Eye (tissue), 1 donor: ENCODE data around the gene ARHGAP15.
A peak's percentile ranks its signal among the peaks of the same experiment; 100 is the strongest.

Experiments used
- DNase-seq: peaks from one replicate; pipeline ENCODE4 v3.0.0-alpha.2; 2015

ARHGAP15 gene

DNA sequence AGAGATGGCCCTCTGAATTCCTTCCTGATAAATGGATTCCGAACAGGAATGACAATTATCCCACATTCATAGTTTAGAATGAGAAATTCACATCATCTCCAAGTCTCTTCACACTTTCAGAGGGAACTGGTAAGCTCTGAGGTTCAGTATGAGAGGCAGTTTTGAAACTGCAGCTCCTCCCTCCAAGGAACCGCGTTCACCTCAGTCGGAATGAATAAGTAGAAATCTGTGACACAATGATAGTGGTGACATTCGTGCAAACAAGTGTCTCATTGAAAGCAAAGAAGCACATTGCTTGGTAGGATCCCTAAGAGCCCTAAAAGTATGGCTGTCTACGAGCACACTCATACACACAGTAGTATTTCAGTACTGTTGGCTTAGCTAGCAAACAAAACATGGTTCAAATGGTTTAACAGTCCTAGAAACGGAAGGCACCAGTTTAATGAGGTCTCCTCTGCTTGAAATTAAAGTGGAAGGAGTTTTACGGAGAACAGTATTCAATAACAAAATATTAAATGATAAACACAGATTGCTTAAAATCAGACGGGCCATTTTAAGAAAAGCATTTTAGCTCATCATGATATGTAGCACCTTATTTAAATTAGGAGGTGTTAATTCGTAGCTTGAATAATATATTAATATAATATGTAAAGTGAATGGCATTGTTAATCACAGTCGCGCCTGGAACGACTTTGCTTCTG is 225.0 kb downstream of the ARHGAP15 start:
- DNase-seq = no peak

DNA sequence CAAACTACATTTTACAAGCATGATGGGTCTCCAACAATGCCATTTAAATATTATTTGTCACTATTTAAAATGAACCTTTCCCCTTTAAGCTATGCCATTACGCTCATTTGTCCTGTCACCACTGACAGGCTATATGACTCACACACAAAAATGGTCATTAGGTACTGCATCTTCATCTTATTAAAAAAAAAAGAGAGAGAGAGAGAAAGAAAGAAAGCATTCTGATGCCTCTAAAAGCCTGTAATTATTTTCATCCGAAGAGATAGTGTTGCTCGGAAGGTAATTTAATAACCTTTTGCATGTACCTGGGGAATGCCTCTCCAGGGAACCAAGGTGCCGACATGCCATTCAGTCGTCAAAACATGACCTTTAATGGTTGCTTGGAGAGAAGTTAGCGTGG is 226.7 kb downstream of the ARHGAP15 start:
- no peak for DNase-seq

DNA sequence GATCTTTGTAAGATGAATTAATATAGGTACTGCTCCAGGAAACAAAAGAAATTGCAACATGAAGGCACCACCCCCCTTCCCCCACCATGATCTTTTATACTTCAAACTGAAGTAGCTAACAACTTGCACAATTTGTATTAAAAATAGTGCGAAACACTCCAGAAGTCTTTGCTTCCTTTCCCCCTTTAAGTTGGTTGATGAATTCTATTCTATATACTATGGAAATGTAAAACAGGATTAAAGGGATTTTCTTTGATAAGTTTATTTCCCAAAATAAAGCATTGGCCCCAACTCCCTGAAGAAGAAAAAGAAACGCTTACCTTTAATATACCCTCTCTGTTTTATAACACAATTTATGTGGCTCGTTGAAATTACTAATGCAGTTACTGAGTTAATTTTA is 227.1 kb downstream of the ARHGAP15 start:
- no peak for DNase-seq

DNA sequence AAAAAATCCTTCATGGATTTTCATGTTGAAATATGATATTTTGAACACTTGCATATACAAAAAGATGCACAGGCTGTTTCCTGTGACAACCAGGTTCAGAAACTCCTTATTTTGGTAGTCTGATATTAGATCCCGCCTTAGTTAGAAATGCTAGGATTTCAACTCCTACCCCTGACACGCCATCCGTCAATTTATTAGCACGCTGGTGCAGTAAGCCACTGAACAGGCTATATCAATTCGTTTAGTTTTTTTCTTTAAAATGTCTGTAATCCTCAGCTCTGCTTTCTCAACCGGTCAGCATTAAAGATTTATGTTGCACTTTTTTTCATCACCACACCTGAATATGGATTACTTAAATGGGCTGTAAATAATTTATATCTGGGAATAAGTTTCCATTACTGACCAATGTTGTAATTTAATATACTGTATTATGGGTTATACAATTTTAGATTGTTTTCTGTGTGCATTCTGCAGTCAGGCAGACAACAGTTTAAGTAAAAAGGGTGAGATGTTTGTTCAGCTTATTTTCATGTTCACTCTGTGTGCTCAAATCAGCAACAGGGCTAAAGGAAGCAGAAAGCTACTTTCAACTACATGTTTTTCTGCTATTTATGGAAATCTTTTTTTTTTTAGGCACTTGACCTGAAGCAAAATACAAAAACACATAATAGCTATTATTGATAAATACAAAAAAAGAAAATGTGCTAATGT is 227.7 kb downstream of the ARHGAP15 start:
- peak; percentile 54 for DNase-seq

DNA sequence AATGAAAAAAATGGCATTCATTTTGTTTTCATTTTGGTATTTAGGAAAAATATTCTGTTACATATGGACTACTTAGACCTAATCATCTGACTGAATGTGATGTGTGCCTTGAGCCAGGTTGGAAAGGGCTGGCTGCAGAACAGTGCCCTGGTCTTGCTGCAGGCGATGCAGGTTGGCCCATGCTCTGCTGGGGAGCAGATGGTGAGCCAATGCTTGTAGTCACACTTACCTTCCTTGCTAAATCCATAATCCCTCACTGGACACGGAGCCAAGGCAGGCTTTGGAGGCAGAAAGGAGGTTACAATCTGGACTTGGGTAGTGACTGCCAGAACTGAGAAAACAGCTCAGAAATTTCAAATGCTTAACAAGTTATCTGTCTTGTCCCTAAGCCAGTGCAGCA is 228.7 kb downstream of the ARHGAP15 start:
- DNase-seq = peak; percentile 48

DNA sequence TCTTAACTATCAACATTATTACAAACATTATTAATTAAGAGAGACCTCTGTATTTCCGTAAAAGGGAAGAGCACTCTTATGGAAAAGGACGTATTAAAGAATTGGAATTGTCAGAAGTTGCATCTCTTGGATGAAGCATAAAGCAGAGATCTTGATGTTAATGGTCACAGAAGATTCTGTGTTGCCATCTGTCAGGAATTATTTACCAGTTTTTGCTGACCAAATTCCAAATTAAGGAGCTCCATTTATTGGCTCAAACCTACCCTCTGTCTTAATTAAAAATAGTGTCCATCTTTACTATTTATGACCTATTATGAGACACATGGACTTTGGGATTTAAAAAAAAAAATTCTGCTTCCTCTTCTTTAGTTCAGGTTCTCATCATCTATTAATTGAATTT is 232.1 kb downstream of the ARHGAP15 start:
- no peak for DNase-seq

DNA sequence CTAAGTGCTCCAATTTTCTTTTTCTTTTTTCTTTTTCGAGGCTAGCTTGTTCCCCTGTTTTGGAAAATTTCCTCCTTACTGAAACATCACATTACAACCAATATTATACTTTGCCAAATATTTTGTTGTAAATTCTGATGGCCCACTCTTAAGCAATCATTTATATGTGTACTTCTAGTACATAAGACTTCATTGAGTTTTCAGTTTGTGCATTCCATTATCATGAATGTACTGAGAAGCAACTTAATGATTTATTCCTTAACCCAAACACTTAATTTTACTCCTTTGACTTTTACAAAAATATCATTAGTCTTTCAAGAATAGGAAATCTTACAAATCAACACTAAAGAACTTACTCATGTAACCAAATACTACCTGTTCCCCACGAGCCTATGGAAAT is 242.4 kb downstream of the ARHGAP15 start:
- no peak for DNase-seq

DNA sequence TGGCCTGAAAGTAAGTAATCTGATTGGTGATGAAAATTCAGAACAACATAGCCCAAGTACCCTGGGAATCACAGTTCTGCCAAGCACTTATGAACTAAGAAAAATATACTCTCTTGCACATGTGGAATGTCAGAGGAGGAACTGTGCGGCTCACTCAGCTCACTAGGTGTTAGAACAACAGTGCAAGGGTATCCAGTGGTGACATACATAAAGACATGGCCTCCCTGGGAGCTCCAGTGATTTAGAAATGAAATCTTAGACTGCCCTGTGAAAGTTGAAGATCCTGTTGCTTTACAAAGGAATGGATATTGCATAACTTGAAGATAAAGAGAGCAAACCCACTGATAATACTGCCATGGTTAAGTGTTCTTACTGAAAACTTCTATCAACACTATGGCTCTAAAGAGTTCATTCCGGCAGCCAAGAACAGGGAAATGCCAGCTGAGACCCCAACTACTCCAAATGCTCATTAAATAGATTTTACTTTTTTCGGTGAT is 246.2 kb downstream of the ARHGAP15 start:
- DNase-seq = no peak

DNA sequence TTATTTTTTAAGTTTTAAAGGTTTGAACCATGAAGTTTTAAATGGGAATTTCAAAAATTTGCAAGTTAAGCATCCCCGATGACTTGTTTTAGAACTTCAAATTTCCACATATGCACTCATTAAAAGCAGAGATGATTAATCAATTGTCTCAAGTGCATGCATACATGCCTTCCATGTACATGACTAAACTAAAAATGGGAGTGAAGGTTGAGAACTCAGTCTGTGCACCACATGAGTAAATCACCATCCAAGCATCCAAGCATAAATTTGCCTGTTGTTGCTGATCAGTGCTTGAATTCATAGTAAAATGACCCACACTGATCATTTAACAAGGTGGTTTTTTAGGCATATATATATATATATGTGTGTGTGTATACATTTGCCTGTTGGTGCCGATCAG is 249.8 kb downstream of the ARHGAP15 start:
- no peak for DNase-seq

DNA sequence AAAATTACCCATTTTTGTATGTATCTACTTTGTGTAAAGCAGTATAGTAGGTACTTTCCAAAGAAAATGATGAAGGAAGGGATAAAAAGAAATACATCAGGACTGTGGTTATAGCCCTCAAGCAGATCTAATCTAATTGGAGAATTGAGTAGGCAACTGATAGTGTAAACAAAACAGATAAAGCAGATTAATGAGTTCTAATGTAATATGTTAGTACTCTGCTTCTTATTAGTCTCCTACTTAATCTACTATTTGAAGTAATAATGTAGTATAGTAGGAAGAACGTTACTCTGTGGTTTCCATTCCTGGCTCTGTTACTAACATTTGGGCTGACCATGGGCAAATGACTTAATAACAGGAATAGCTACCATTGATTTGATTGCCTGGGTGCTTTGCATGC is 250.7 kb downstream of the ARHGAP15 start:
- DNase-seq = no peak

DNA sequence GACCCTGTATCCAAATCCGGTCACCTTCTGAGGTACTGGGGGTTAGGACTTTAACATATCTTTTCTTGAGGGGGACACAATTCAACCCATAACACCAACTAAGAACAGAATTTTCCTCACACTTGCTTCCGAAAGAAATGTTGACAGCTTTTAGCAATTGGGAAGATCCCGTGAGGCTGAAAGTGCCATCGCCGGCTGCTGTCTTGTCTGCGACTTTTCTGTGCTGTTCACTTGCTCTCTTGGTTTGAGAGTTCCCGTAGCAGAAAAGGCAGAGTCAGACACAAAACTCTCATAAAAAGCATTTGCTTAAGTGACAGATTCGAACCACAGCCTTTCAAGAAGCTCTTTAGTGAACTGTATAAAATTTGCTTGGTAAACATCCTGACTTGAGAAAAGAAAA is 253.4 kb downstream of the ARHGAP15 start:
- no peak for DNase-seq

DNA sequence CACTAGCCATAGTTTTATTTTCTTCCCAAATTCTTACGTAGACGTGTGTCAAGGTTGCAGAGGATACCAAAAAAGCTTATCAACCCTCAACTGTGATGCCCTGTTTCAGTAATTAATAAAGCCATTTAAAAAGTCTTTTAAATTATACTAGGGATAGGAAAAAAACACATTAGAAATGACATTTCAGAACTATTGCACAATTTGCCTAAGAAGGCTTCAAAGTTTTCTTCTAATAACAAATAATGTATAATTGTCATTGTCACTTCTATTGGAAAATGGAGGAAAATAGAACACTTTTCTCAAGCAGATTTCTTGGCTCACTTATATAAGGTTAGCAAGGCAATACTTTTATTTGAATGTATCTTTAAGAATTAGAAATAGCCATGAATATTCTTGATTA is 253.8 kb downstream of the ARHGAP15 start:
- no peak for DNase-seq

DNA sequence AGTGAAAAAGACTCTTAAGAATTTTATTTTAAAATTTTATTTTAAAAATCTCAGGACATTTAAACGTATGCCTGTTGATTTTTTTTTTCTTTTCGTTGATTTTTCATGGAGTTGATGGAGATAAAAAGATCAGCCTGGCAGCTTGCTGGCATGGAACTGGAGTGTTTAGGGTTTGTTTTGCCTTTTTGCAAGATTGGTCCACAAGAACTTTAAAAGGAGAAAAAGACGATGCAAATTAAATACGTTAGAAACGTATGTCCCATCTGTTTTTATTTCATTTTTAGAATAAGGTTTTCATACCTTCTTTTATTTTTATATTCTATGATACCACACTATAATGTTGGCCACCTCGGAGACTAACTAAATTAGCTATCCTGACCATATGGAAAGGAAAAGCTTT is 254.9 kb downstream of the ARHGAP15 start:
- no peak for DNase-seq

DNA sequence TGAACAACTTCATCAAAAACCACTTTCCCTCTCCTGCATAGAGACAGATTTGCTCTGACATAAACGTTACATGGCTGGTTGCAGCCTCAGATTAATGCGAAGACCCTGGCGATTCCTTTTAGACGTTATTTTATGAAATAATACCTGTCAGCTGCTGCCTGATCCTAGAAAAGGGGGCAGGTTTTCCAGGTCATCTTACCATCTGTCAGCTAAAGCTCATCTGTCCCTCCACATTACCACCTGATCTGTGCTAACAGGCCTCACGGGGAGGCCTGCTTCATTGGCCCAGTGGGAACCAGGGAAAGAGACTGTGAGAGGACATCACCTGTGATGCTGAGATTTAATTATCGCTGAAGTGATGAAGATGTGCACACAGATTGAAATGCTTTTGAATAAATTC is 261.0 kb downstream of the ARHGAP15 start:
- peak; percentile 75 for DNase-seq

DNA sequence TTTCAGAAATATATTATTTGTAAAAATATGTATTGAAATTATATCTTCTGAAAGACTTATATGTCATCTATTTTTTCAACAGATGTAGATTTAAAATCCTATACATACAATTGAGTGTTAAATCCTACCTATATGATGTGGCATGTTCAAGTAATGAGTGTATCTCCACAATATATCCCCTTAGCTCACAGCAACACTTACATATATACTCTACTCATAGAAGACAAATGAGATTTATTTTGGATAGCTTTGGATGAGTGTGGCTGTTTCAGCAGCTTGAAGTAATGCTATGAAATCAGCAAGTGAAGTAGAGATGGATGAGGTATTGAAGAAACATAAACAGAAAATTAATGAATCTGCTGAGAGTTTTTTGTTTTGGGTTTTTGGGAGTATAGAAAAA is 263.1 kb downstream of the ARHGAP15 start:
- no peak for DNase-seq

DNA sequence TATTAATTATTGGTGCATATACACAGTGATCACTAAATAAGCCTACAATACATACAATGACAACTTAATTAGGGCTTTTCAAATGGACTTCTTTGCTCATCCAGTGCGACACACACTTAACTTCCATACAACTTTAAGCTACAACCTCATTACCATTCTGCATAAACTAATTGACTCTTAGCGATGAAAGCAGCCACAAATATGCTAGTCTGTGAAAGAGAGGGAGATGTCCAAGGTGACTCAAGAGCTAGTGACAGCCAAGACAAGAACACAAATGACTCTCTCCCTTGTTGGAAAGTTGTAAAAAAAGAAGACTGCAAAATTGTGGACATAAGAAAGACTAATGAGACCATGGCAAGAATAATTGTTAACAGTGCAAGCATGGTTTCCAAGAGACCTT is 264.8 kb downstream of the ARHGAP15 start:
- no peak for DNase-seq

DNA sequence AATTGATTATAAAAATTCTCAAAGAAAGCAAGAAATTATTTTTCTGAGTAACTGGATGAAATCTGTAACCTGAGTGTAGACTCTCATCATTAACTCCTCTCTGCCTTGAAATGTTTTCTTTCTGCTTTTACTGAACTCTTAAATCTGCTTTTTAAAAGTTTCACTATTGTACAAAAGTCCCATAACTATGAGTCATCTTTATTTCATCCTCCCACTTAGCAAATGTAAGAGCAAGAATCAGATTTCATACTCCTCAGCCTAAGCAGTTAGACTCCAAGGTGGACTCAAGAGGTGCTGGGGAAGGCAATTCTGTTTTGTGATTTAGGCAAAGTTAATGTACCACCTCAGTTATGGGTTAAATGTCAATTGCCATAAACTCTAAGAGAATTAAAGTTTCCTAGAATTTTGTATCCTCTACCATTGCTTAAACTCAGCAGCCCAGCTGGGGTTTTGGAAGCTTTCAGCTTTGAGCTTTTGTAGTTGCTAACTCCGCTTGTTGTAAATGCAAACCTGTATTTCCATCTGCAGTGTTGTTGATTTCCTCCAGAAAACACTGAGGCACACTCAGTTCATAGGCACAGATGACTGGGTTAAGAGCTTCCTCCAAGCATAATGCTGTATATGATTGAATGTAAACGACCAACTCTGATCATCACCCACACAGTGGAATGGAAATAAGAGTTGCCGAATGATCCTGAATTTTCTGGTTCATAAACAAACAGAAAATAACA is 268.8 kb downstream of the ARHGAP15 start:
- DNase-seq = no peak

DNA sequence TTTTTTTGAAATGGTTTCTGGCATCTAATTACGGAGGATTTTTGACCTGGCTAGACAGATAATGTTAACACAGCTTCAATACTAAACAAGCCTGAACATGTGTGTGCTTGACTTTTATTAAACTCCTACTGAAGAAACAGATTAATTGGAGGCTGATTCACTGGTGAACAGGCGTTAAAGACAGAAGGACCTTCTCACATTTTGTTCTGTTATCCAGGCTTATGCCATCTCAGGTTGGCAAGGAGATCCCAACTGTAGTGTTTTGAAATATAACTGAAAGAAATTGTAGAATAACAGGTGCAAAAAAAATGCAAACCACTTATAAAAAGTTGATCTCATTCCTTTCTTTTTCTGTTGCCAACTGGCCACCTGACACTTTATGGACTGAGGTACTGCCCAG is 269.6 kb downstream of the ARHGAP15 start:
- DNase-seq = peak; percentile 4

DNA sequence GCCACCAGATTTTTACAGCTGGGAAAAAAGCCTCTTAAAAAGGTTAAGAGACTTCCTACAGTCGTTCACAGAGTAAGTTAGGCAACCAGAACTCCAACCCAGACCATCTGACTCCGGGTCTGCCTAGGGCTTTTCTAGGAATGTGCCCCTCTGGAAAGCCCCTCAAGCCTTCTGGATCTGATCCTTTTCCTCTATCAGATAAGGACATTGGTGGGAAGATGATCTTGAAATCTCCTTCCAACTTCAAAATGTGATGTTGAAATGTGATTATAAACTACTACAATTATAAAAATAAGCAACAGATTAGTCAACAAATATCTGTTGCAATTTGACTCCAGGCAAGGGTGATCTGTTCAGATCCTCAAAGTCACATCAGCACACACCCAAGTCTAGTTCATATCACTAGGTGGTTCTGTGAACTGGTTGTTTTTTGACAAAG is 270.4 kb downstream of the ARHGAP15 start:
- no peak for DNase-seq

DNA sequence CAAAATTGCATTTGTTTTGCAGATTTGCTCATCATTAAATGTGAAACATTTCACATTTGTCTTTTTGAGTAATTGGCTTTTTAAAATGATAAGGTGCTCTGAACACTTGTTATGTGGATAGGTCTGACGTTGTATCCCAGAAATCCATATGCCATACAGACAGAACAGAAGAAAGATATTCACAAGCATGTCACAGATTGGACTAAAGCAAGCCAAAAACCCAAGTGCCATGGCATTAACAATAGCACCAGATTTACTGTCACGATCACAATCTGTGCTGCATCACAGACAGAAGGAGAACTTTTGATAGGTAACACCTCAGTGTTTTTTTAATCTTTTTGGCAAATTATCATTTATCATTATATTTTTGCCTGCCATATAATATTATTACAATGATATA is 272.6 kb downstream of the ARHGAP15 start:
- DNase-seq = no peak

DNA sequence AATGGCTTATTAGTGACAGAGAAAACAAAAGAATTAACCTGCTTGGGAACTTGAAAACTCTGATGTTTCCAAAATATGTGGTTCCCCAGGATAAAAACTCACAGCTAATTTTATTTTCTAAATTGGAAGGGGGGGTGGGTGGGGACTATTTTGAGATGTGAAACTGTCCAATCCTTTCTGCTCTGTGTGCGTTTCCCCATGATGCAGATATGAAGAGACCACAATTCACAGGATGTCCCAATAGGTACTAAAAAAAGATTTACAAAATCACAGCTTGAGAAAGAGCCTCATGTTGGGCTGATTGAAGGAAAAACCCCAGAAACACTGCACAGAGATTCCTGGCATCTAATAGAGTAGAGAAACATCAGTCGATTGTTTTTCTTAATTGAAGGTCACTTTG is 273.2 kb downstream of the ARHGAP15 start:
- no peak for DNase-seq

DNA sequence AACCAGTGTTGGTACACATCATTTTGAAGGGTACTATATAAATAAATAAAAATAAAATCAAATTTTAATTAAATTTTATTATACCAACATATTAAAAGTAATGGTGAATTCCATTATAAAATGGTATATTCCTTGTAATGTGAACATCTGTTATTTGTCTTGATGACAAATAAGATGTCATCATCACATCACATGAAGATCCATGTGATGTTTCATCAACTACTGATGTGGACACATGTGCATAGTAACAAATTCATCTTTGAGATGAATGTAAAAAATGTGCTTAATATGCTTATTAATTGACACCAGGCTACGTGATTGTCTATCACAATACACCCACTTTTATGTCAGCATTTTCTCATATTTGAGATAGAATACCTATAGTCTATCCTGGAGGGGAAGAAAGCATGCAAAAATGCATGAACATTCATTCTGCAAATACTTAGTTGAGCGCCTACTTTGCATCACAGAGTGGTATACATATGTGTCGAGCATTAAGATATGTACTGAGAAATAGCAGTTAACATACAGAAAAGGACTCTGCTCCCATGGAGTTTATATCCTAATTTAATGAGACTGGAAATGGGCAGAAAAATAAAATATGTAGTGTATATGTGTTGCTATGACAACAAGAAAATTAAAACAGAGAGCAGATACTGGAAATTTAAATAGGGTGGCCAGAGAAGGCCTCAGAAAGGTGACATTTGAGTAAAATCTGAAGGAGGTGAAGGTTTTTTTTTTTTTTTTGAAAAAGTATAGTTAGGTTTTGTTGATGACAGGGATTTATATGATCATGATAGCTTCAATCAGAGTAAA is 281.1 kb downstream of the ARHGAP15 start:
- DNase-seq = no peak

DNA sequence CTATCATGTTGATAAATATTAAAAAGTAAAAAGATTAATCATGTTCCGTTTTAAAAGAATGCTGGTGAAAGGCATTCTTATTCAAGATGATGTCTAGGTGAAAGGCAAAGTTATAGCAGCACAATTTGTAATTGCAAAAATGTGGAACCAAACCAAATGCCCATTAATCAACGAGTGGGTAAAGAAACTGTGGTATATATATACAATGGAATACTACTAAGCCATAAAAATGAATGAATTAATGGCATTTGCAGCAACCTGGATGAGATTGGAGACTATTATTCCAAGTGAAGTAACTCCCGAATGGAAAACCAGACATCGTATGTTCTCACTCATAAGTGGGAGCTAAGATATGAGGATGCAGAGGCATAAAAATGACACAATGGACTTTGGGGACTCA is 286.4 kb downstream of the ARHGAP15 start:
- no peak for DNase-seq
